Measurements from ENCODE around the gene INAVA.

GRCh38 chr1:200888349-200888838 lies 6.3 kb upstream of the INAVA start:
- no peak for TF ChIP-seq CTCF (IDR thresholded peaks at IDR 0.05)
- no peak for TF ChIP-seq EZH2 (IDR thresholded peaks at IDR 0.05)

Measured in neural progenitor cell (in vitro differentiated cells).